Keratinocyte (primary cell): ENCODE results near the gene CAPN11. TPM values are rescaled to one million over a fixed set of nuclear protein-coding genes. Genes with fewer than 3 reads are reported as not detected.

ENCODE experiments used
- DNase-seq: peaks from one replicate; pipeline ENCODE4 v3.0.0-alpha.2; 2011; ENCODE audit warnings: low read depth, missing footprints, low spot score
- FAIRE-seq: peaks from 2 replicates; lab custom pipeline; 2011; peaks lifted over from hg19 to GRCh38; lab: Jason Lieb, UNC
- H2AFZ ChIP-seq: 2 replicates; pipeline ENCODE4 v1.6.0; 2012; ENCODE audit warnings: low read length, control low read depth, inconsistent platforms; ENCODE audit not compliant: control insufficient read depth
- H3K27ac ChIP-seq: 2 replicates; pipeline ENCODE4 v1.5.1; 2011; ENCODE audit warnings: low read length; ENCODE audit not compliant: control insufficient read depth, insufficient read depth
- H3K27me3 ChIP-seq: 3 replicates; pipeline ENCODE4 v1.6.0; 2011; ENCODE audit warnings: low read length; ENCODE audit not compliant: control insufficient read depth, insufficient read depth; ENCODE audit errors: extremely low read depth
- H3K36me3 ChIP-seq, 2 experiments: 2 replicates in 1 of 2; 3 replicates in 1 of 2; pipeline ENCODE4 v1.5.1; 2011; ENCODE audit warnings: low read length in 2 of 2, mild to moderate bottlenecking in 1 of 2; ENCODE audit not compliant: control insufficient read depth in 2 of 2, insufficient read depth in 2 of 2; ENCODE audit errors: extremely low read depth in 1 of 2
- H3K4me1 ChIP-seq: 3 replicates; pipeline ENCODE4 v1.5.1; 2011; ENCODE audit warnings: low read length; ENCODE audit not compliant: control insufficient read depth, insufficient read depth; ENCODE audit errors: extremely low read depth
- H3K4me2 ChIP-seq: 3 replicates; pipeline ENCODE4 v1.6.0; 2011; ENCODE audit warnings: low read depth, low read length; ENCODE audit not compliant: control insufficient read depth, insufficient read depth; ENCODE audit errors: extremely low read depth
- H3K4me3 ChIP-seq, 3 experiments: fragments of 200-600 bp in 1 of 3; sonication (generic) in 1 of 3; 2 replicates in 2 of 3; 3 replicates in 1 of 3; pipeline ENCODE4 v1.5.1; 2011 to 2016; ENCODE audit warnings: low read length in 3 of 3, mild to moderate bottlenecking in 3 of 3, control low read depth in 2 of 3, inconsistent platforms in 1 of 3, low read depth in 1 of 3, mixed read lengths in 1 of 3, mixed run types in 1 of 3, moderate library complexity in 1 of 3; ENCODE audit not compliant: control insufficient read depth in 2 of 3, insufficient read depth in 2 of 3; ENCODE audit errors: extremely low read depth in 1 of 3
- H3K79me2 ChIP-seq: 2 replicates; pipeline ENCODE4 v1.6.0; 2012; ENCODE audit warnings: low read length; ENCODE audit not compliant: control insufficient read depth, insufficient read depth
- H3K9ac ChIP-seq: 3 replicates; pipeline ENCODE4 v1.6.0; 2011; ENCODE audit warnings: low read length; ENCODE audit not compliant: control insufficient read depth, insufficient read depth; ENCODE audit errors: extremely low read depth
- H3K9me1 ChIP-seq: 3 replicates; pipeline ENCODE4 v1.6.0; 2011; ENCODE audit warnings: low read length; ENCODE audit not compliant: control insufficient read depth, insufficient read depth; ENCODE audit errors: extremely low read depth
- H3K9me3 ChIP-seq: 2 replicates; pipeline ENCODE4 v1.5.1; 2012; ENCODE audit warnings: low read depth, low read length; ENCODE audit not compliant: control insufficient read depth
- H4K20me1 ChIP-seq: 3 replicates; pipeline ENCODE4 v1.6.0; 2011; ENCODE audit warnings: low read length; ENCODE audit not compliant: control insufficient read depth, insufficient read depth; ENCODE audit errors: extremely low read depth
- CTCF ChIP-seq, 3 experiments: IDR thresholded peaks in 1 of 3; conservative IDR thresholded peaks in 1 of 3; optimal IDR thresholded peaks in 1 of 3; 2 replicates in 2 of 3; 3 replicates in 1 of 3; pipeline versions ENCODE3 to v1.5.1; 2011; ENCODE audit warnings: low read length in 3 of 3, mild to moderate bottlenecking in 3 of 3, moderate library complexity in 2 of 3, control low read depth in 1 of 3, inconsistent platforms in 1 of 3; ENCODE audit not compliant: insufficient read depth in 2 of 3; ENCODE audit errors: extremely low read depth in 1 of 3
- EZH2 ChIP-seq: IDR thresholded peaks from one replicate; pipeline ENCODE4 v1.6.1; 2012; ENCODE audit warnings: inconsistent platforms, mild to moderate bottlenecking, low read length, moderate library complexity
- dilution Hi-C: fragments of 300-500 bp; cut with MboI; formaldehyde crosslinking; loops from one replicate; pipeline ENCODE4 v1.7.0; 2020; ENCODE audit warnings: low sequenced_read_pairs; ENCODE audit not compliant: extremely low pct_ligation_motif_present
- polyA plus RNA-seq, 5 experiments: library from polyadenylated mRNA; depleted of rRNA in 3 of 5; stranded (reverse) in 3 of 5; stranded (forward) in 1 of 5; unstranded in 1 of 5; fragments of >200 nt; gene quantifications; 1 replicate in 1 of 5; 2 replicates in 3 of 5; 3 replicates in 1 of 5; pipeline versions ENCODE4 v1.2.1 to v1.2.3, GENCODE V29; 2011 to 2012; ENCODE audit warnings: missing spikeins in 2 of 5, low read depth in 1 of 5, low replicate concordance in 1 of 5

The CAPN11 gene
- polyA plus RNA-seq, 1 donor (not counting 4 experiments of a cell fraction or from before 2014, with no cell fraction given), result not detected

- no peak overlapping the region for H3K4me2 ChIP-seq
- H3K27ac ChIP-seq, result no peak overlapping the region
- FAIRE-seq, result no peak
- no peak for DNase-seq
- H3K79me2 ChIP-seq, result peaks cover 67% of the 10 kb centered on the region
- dilution Hi-C loops, result no loop called here
- peaks cover 11% of the 10 kb centered on the region for H3K4me1 ChIP-seq
- peaks cover 42 to 48% of the 10 kb centered on the region in 2 experiments for H3K36me3 ChIP-seq
- no peaks in the 10 kb centered on the region for H3K27me3 ChIP-seq
- H3K9me3 ChIP-seq, result no peaks in the 10 kb centered on the region
- H3K9me1 ChIP-seq, result peaks cover 2% of the 10 kb centered on the region
- no peak overlapping the region for H3K4me3 ChIP-seq
- no peak overlapping the region for H3K9ac ChIP-seq
- no peak overlapping the region for H2AFZ ChIP-seq
- no peak for TF ChIP-seq EZH2
- no peak for TF ChIP-seq CTCF (optimal IDR thresholded peaks at IDR 0.05 in 1 of 3, IDR thresholded peaks at IDR 0.05 in 1 of 3, conservative IDR thresholded peaks at IDR 0.05 in 1 of 3; ENCODE audit: extremely low read depth in 1 of 3, insufficient read depth in 2 of 3, low read length in 3 of 3)
- no peaks in the 10 kb centered on the region for H4K20me1 ChIP-seq
Observed at GRCh38 chr6:44110005-44110676, 48.5 kb upstream of the CAPN11 start.

- dilution Hi-C loops, result no loop called here
- H4K20me1 ChIP-seq, result no peaks in the 10 kb centered on the region
- H3K4me3 ChIP-seq, result no peak overlapping the region
- H3K79me2 ChIP-seq, result peaks cover 70% of the 10 kb centered on the region
- no peak overlapping the region for H3K4me2 ChIP-seq
- H3K27me3 ChIP-seq, result no peaks in the 10 kb centered on the region
- FAIRE-seq, result no peak
- TF ChIP-seq CTCF (optimal IDR thresholded peaks at IDR 0.05 in 1 of 3, IDR thresholded peaks at IDR 0.05 in 1 of 3, conservative IDR thresholded peaks at IDR 0.05 in 1 of 3; ENCODE audit: extremely low read depth in 1 of 3, insufficient read depth in 2 of 3, low read length in 3 of 3), result no peak
- no peak for TF ChIP-seq EZH2
- H3K4me1 ChIP-seq, result peaks cover 19% of the 10 kb centered on the region
- no peak overlapping the region for H3K27ac ChIP-seq
- peaks cover 2% of the 10 kb centered on the region for H3K9me1 ChIP-seq
- H2AFZ ChIP-seq, result no peak overlapping the region
- no peak overlapping the region for H3K9ac ChIP-seq
- H3K36me3 ChIP-seq, result peaks cover 40 to 48% of the 10 kb centered on the region in 2 experiments
- no peaks in the 10 kb centered on the region for H3K9me3 ChIP-seq
- no peak for DNase-seq
Observed at GRCh38 chr6:44110966-44111365, 47.7 kb upstream of the CAPN11 start.
